Measurements from ENCODE around the gene ZNF837. TPM values are rescaled to one million over a fixed set of nuclear protein-coding genes. Genes with fewer than 3 reads are reported as not detected.

The ZNF837 gene
- total and polyA plus RNA-seq, 2 of the 13 experiments (the other 11 are each of a cell fraction or from before 2014, with no cell fraction given) = 0.29 to 1.3 TPM

DNA sequence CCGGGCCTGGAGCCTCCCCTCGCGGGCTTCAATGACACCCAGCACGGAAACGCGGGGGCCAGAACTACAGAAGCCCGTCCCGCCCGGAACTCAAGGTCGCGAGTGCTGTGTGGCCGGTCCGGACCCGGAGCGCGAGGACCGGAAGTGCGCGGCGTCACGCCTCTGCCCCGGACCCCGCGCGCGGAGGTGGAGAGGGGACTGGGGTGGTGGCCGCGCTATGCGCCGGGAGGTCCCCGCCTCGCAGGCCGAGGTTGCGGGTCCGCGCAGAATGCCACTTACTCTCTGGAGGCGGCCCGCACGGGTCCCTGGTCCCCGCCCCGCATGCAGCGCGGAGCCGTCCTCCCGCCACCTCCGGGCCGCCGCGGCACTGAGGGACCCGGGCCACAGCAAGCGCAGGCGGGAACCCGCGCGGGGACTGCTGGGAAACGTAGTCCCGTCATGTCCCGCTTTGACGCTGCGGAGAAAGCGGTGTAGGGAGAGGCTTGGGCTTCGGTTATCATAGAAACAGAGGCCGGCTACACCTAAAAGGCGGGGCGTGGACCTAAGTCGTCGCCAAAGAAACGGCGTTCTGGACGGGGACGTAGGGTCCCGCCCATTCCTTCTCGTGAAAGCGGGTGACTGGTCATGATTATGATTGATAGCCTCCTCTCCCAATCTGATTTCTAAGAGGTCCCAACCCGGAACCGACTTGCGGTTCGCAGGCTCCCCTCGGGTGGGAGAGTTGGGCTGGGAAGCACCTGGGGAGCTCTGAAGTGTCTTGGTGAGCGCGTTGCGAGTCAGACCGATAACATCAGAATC lies at the start of gene ZNF837 (continued):
- peak; percentile 91 for TF ChIP-seq MAZ (IDR thresholded peaks at IDR 0.05; ENCODE audit: borderline replicate concordance, low read depth, low read length)
- peak; percentile 89; the same call in 1 of the 2 replicates for TF ChIP-seq MAZ (CRISPR knock-in tag; IDR thresholded peaks at IDR 0.05; ENCODE audit: low read depth)
- no peak; the same call in 1 of the 2 replicates for TF ChIP-seq HNF4G (IDR thresholded peaks at IDR 0.05; ENCODE audit: borderline replicate concordance, low read depth, low read length)
- TF ChIP-seq HNF4G (CRISPR knock-in tag; IDR thresholded peaks at IDR 0.05; ENCODE audit: borderline replicate concordance, low read depth) = peak; percentile 59
- no peak for TF ChIP-seq ZNF296 (CRISPR knock-in tag; conservative IDR thresholded peaks at IDR 0.05)
- TF ChIP-seq ZSCAN22 (CRISPR knock-in tag; IDR thresholded peaks at IDR 0.05) = no peak
- TF ChIP-seq ZNF75D (CRISPR knock-in tag; IDR thresholded peaks at IDR 0.05; ENCODE audit: borderline replicate concordance) = no peak
- 0 out of 2 replicates have a peak, but pooled peaks have one; percentile 55 for TF ChIP-seq ZNF30 (CRISPR knock-in tag; IDR thresholded peaks at IDR 0.05)
- TF ChIP-seq ZNF792 (CRISPR knock-in tag; IDR thresholded peaks at IDR 0.05) = peak; percentile 98
- peak; percentile 25; the same call in 1 of the 2 replicates for TF ChIP-seq SAFB2 (CRISPR knock-in tag; IDR thresholded peaks at IDR 0.05; ENCODE audit: borderline replicate concordance, low read depth)
- TF ChIP-seq PHF21A (CRISPR knock-in tag; IDR thresholded peaks at IDR 0.05) = peak; percentile 85
- no peak for TF ChIP-seq ZNF615 (CRISPR knock-in tag; IDR thresholded peaks at IDR 0.05; ENCODE audit: borderline replicate concordance)
- TF ChIP-seq ZNF430 (CRISPR knock-in tag; IDR thresholded peaks at IDR 0.05) = peak; percentile 71; the same call in 1 of the 2 replicates
- TF ChIP-seq U2AF2 (IDR thresholded peaks at IDR 0.05; ENCODE audit: low read depth, low read length) = no peak
- no peak for TF ChIP-seq SOX6 (IDR thresholded peaks at IDR 0.05)
- peak; percentile 65 for TF ChIP-seq SOX6 (CRISPR knock-in tag; IDR thresholded peaks at IDR 0.05)
- TF ChIP-seq, protein P1, sequence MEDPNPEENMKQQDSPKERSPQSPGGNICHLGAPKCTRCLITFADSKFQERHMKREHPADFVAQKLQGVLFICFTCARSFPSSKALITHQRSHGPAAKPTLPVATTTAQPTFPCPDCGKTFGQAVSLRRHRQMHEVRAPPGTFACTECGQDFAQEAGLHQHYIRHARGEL (CRISPR knock-in tag; IDR thresholded peaks at IDR 0.05) = peak; percentile 79; the same call in 1 of the 2 replicates
- no peak for TF ChIP-seq MLLT10 (CRISPR knock-in tag; IDR thresholded peaks at IDR 0.05)
- TF ChIP-seq TBX3 (IDR thresholded peaks at IDR 0.05; ENCODE audit: borderline replicate concordance) = peak; percentile 84; the same call in 1 of the 2 replicates
- TF ChIP-seq ZFP90 (CRISPR knock-in tag; IDR thresholded peaks at IDR 0.05; ENCODE audit: borderline replicate concordance) = peak; percentile 96
- no peak for TF ChIP-seq TAF15 (IDR thresholded peaks at IDR 0.05; ENCODE audit: low read depth, low read length, poor library complexity, severe bottlenecking)
- TF ChIP-seq, protein P2, sequence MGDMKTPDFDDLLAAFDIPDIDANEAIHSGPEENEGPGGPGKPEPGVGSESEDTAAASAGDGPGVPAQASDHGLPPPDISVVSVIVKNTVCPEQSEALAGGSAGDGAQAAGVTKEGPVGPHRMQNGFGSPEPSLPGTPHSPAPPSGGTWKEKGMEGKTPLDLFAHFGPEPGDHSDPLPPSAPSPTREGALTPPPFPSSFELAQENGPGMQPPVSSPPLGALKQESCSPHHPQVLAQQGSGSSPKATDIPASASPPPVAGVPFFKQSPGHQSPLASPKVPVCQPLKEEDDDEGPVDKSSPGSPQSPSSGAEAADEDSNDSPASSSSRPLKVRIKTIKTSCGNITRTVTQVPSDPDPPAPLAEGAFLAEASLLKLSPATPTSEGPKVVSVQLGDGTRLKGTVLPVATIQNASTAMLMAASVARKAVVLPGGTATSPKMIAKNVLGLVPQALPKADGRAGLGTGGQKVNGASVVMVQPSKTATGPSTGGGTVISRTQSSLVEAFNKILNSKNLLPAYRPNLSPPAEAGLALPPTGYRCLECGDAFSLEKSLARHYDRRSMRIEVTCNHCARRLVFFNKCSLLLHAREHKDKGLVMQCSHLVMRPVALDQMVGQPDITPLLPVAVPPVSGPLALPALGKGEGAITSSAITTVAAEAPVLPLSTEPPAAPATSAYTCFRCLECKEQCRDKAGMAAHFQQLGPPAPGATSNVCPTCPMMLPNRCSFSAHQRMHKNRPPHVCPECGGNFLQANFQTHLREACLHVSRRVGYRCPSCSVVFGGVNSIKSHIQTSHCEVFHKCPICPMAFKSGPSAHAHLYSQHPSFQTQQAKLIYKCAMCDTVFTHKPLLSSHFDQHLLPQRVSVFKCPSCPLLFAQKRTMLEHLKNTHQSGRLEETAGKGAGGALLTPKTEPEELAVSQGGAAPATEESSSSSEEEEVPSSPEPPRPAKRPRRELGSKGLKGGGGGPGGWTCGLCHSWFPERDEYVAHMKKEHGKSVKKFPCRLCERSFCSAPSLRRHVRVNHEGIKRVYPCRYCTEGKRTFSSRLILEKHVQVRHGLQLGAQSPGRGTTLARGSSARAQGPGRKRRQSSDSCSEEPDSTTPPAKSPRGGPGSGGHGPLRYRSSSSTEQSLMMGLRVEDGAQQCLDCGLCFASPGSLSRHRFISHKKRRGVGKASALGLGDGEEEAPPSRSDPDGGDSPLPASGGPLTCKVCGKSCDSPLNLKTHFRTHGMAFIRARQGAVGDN (CRISPR knock-in tag; IDR thresholded peaks at IDR 0.05) = peak; percentile 95
- TF ChIP-seq ZNF788 (CRISPR knock-in tag; IDR thresholded peaks at IDR 0.05; ENCODE audit: borderline replicate concordance) = peak; percentile 90
- peak; percentile 63 for TF ChIP-seq BCL6 (CRISPR knock-in tag; IDR thresholded peaks at IDR 0.05)
- TF ChIP-seq SRF (IDR thresholded peaks at IDR 0.05; ENCODE audit: low read depth, low read length) = peak; percentile 71; the same call in 1 of the 2 replicates
- TF ChIP-seq HMG20A (CRISPR knock-in tag; IDR thresholded peaks at IDR 0.05; ENCODE audit: borderline replicate concordance) = no peak
